A549 treated with Mapracorat at 1 μM for 4 hours (cell line): ENCODE results near the gene NDN. TPM values are rescaled to one million over a fixed set of nuclear protein-coding genes. Genes with fewer than 3 reads are reported as not detected.

Experiments used
- total RNA-seq: library from RNA; stranded (reverse); fragments of 200-300 nt; extraction: Qiagen RNA extraction; gene quantifications from 5 replicates; pipeline ENCODE4 v1.2.3, GENCODE V29; 2022

NDN gene
- total RNA-seq: 0.08 to 0.13 TPM in 2 of 5 replicates, not detected in the others

GRCh38 chr15:23687143-23687470 lies at the start of gene NDN:
NDN (minus strand) TSS chr15:23687305; CDS start chr15:23687217, 88 bp downstream.

GRCh38 chr15:23647421-23648370 lies 39.4 kb downstream of the NDN start, which contains the start of gene MAGEL2:
MAGEL2 (minus strand) TSS chr15:23647867; CDS start chr15:23647742, 125 bp downstream.

Other genes with a start within 250 kb of the NDN start
- not detected in 5 replicates for gene GOLGA6L2, start 240.1 kb downstream of the NDN start, total RNA-seq
- gene MKRN3, start 121.6 kb downstream of the NDN start, total RNA-seq: 1.4 to 2.6 TPM (median 2.0 TPM) in 5 replicates
- gene MAGEL2, start 39.4 kb downstream of the NDN start, total RNA-seq: not detected in 5 replicates